ENCODE measurements around the gene ADAM20.

ADAM20 gene

GRCh38 chr14:70563417-70563816, 28.6 kb upstream of the ADAM20 start:
- H3K4me3 ChIP-seq (ENCODE audit: low read length): no peak overlapping the region
- no peaks in the 10 kb centered on the region for H3K9me2 ChIP-seq (replicated peaks; ENCODE audit: control insufficient read depth, low read length)
- peaks cover 22% of the 10 kb centered on the region; the same call in 1 of the 2 replicates for H3K9me3 ChIP-seq (ENCODE audit: control insufficient read depth, insufficient read depth, low read length)
- no peak overlapping the region for H3K4me2 ChIP-seq (ENCODE audit: low read length)
- no peaks in the 10 kb centered on the region for H3K79me2 ChIP-seq (ENCODE audit: control insufficient read depth, low read length)
- H3F3A ChIP-seq (ENCODE audit: control insufficient read depth, insufficient read depth): no peaks in the 10 kb centered on the region
- no peaks in the 10 kb centered on the region for H3K27me3 ChIP-seq (ENCODE audit: control insufficient read depth, low read length)
- no peak for TF ChIP-seq EZH2phosphoT487 (IDR thresholded peaks at IDR 0.05; ENCODE audit: borderline replicate concordance, low read length)
- TF ChIP-seq, protein P1, sequence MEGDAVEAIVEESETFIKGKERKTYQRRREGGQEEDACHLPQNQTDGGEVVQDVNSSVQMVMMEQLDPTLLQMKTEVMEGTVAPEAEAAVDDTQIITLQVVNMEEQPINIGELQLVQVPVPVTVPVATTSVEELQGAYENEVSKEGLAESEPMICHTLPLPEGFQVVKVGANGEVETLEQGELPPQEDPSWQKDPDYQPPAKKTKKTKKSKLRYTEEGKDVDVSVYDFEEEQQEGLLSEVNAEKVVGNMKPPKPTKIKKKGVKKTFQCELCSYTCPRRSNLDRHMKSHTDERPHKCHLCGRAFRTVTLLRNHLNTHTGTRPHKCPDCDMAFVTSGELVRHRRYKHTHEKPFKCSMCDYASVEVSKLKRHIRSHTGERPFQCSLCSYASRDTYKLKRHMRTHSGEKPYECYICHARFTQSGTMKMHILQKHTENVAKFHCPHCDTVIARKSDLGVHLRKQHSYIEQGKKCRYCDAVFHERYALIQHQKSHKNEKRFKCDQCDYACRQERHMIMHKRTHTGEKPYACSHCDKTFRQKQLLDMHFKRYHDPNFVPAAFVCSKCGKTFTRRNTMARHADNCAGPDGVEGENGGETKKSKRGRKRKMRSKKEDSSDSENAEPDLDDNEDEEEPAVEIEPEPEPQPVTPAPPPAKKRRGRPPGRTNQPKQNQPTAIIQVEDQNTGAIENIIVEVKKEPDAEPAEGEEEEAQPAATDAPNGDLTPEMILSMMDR (IDR thresholded peaks at IDR 0.05; ENCODE audit: low read depth, low read length, poor library complexity, severe bottlenecking): no peak
- H3K36me3 ChIP-seq (ENCODE audit: control insufficient read depth, low read length): peaks cover 52% of the 10 kb centered on the region
- no peaks in the 10 kb centered on the region for H3K4me1 ChIP-seq (ENCODE audit: control insufficient read depth, low read length)
- H4K20me1 ChIP-seq (ENCODE audit: control insufficient read depth, insufficient read depth, low read depth, low read length): no peaks in the 10 kb centered on the region
- no peak overlapping the region for H3K27ac ChIP-seq (ENCODE audit: low read depth, low read length)

- peaks cover 19% of the 10 kb centered on the region for H3K36me3 ChIP-seq (ENCODE audit: control insufficient read depth, low read length)
- H3K79me2 ChIP-seq (ENCODE audit: control insufficient read depth, low read length): no peaks in the 10 kb centered on the region
- H3K9me3 ChIP-seq (ENCODE audit: control insufficient read depth, insufficient read depth, low read length): peaks cover 20% of the 10 kb centered on the region; the same call in 1 of the 2 replicates
- H3F3A ChIP-seq (ENCODE audit: control insufficient read depth, insufficient read depth): no peaks in the 10 kb centered on the region
- no peaks in the 10 kb centered on the region for H4K20me1 ChIP-seq (ENCODE audit: control insufficient read depth, insufficient read depth, low read depth, low read length)
- H3K27me3 ChIP-seq (ENCODE audit: control insufficient read depth, low read length): no peaks in the 10 kb centered on the region
- H3K9me2 ChIP-seq (replicated peaks; ENCODE audit: control insufficient read depth, low read length): no peaks in the 10 kb centered on the region
- H3K4me2 ChIP-seq (ENCODE audit: low read length): no peak overlapping the region
- H3K27ac ChIP-seq (ENCODE audit: low read depth, low read length): no peak overlapping the region
- no peak for TF ChIP-seq EZH2phosphoT487 (IDR thresholded peaks at IDR 0.05; ENCODE audit: borderline replicate concordance, low read length)
- TF ChIP-seq, protein P1 (IDR thresholded peaks at IDR 0.05; ENCODE audit: low read depth, low read length, poor library complexity, severe bottlenecking): no peak
- no peak overlapping the region for H3K4me3 ChIP-seq (ENCODE audit: low read length)
- H3K4me1 ChIP-seq (ENCODE audit: control insufficient read depth, low read length): no peaks in the 10 kb centered on the region
These were observed 23.6 kb upstream of the ADAM20 start for GRCh38 chr14:70558356-70558755.

DNA sequence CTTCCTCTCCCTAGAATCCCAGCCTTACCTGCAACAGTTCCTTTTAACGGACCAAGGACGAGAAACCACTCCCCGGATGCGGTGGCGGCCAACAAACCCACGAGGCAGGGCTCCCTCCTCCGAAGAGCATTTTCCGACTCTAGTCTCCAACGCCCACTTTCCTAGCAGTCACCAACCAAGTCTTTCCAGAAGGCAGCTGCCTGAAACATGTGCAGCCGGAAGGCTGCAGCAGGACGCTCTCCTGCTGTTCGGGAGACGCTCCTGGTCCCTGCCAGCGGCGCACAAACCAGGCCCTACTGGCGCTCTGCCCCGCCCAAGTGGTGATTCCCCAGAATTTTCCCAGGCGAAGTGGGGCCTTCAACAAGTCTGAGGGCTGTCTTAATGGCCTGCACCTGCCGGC, 21.1 kb upstream of the ADAM20 start:
- Histone ChIP-seq H3K27me3 (ENCODE audit: control insufficient read depth, low read length) (no peaks in the 10 kb centered on the region), H3K27ac (ENCODE audit: low read depth, low read length) (no peak overlapping the region), H3K4me2 (ENCODE audit: low read length) (no peak overlapping the region), H3K9me3 (ENCODE audit: control insufficient read depth, insufficient read depth, low read length) (no peaks in the 10 kb centered on the region), H3K4me3 (ENCODE audit: low read length) (no peak overlapping the region), H3K9me2 (replicated peaks; ENCODE audit: control insufficient read depth, low read length) (no peaks in the 10 kb centered on the region), H3K4me1 (ENCODE audit: control insufficient read depth, low read length) (no peaks in the 10 kb centered on the region), H3K79me2 (ENCODE audit: control insufficient read depth, low read length) (no peaks in the 10 kb centered on the region), H4K20me1 (ENCODE audit: control insufficient read depth, insufficient read depth, low read depth, low read length) (no peaks in the 10 kb centered on the region), H3F3A (ENCODE audit: control insufficient read depth, insufficient read depth) (no peaks in the 10 kb centered on the region), H3K36me3 (ENCODE audit: control insufficient read depth, low read length) (no peaks in the 10 kb centered on the region)
- TF ChIP-seq, protein P1 (IDR thresholded peaks at IDR 0.05; ENCODE audit: low read depth, low read length, poor library complexity, severe bottlenecking): no peak
- no peak for TF ChIP-seq EZH2phosphoT487 (IDR thresholded peaks at IDR 0.05; ENCODE audit: borderline replicate concordance, low read length)

All from DOHH2 (cell line).